CD4-positive, alpha-beta T cell treated with Interleukin-17A for 1 hour (primary cell): ENCODE results near the gene LASP1.

Experiments used
- DNase-seq: peaks from one replicate; pipeline ENCODE4 v3.0.0-alpha.2; 2020

Gene LASP1

DNA sequence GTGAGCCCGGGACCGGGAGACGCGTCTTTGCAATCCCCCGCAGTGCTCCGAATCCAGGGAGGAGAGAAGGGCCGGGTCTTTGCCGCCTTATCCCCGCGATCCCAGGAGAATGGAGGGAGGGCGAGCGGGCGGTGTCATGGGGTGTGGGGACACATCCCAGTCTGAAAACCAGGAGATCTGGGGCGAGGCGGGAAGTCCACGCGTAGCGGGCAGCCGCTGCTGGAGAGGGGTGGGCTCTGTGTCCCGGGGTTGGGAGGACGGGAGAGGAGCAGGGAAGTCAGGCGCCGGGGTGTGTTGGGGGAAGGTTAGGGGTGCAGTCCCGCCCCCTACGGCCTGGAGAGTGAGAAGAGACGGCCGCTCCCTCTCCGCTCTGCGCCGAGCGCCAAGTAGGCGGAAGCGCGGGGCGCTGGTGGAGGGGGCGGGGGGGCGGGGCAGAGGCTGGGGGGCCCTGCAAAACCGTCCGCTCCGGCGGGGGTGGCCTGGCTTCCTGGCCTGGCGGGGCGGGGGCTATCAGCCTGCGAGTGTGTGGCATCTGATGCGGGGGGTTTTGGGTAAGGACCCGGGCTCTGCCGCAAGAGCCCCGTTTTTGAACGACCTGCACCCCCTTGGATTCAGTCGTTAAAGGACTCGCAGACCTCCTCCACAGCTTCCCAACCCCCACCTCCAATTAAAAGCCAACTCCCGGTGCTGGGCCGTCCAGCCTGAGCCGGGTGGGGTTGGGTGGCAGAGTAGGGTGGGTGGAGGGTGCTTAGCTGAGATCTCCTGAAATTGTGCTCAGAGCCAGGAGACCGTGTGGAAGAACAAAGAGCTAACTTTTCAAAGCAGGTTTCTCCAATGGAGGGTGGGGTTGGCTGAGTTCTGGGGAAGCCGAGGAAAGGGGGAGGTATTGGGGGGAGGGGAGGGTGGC, 654 bp downstream of the LASP1 start:
- peak; percentile 72 for DNase-seq

DNA sequence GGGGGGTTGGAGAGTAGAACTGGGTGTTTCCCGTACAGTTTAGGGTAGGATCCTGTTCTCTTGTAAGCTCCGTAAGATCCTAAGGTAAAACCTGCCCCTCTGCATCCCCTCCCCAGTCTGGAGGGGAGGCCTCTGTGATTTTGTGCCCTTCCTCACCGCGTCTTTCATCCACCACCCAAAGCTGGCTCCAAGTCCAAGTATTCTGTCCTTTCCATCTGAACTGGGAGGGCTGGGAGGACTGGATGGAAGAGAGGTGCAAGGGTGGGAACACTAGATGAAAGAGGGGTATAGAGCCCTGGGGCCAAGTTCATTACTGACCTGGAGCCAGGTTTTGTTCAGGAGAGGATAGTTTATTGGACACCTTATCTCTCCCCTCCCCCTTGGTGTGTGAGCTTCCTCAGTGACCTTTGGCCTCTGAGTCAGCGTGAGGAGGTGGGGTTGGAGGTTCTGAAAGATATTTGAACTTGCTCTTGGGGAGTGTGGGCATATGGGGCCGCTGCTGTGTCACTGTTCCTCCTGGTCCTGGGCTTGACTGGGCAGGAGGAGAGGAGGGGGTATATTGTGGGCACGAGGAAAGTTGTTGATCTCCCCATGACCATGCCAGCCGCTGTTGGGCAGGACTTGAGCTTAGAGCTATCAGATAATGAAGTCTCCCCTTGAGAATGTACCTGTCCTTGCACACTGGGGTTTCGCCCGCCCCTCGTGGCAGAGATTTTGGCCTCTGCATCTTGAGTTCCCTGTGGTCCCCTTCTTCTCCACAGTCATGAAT, 1.6 kb downstream of the LASP1 start:
- DNase-seq = peak; percentile 70

DNA sequence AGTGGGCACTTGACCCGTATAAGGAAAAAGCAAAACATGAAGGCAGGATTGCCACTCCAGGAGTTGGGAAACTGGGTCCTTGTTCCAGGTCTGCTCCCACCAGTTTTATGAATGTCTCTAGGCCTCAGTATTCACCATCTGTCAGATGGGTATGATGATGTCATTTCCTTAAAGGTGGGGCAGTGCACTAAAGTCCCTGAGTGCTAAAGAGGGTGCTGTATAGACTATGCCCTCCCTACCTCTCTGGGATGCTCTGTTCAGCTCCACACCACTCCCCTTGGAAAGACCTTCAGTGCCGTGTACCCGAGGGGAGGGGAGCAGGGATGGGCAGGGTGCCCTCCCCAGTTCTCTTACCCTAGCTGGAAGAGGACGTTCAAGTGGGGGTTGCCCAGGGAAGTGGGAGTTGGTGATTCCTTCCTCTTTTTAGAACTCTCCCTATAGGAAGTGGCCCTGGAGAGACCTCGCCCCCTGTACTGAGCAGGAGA, 2.2 kb downstream of the LASP1 start:
- DNase-seq = peak; percentile 46

DNA sequence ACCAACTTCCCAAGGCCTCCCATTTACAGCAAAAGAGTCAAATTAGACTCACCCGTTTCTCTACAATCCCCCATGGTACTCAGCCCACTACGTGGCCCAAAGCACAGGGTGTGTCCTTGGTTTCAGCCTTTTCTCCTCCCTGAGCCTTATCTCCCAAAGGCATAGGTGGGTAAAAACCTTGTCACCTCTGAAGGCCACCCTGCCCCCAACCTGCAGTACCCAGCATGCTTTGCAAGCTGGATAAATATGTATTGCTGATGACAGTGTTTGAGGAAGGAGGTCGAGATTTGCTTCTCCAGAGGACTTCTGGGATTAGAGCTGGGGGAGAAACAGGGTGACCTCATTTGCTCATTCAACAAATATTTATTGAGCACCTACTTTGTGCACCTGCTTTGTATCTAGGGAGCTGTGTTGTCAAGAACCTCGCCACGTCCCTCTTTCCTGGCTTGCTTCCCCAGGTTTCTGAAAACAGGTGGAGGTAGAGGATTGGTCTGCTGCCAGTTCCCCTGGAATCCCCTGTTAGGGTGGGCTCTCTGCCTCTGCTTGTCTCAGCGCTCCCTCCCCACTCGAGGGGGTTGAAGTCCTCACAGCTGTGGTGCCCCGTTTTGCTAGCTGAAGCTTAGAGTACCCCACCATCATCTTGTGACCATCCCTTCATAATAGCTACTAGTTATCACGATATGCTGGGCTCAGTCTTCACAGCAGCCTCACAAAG, 3.0 kb downstream of the LASP1 start:
- no peak for DNase-seq

DNA sequence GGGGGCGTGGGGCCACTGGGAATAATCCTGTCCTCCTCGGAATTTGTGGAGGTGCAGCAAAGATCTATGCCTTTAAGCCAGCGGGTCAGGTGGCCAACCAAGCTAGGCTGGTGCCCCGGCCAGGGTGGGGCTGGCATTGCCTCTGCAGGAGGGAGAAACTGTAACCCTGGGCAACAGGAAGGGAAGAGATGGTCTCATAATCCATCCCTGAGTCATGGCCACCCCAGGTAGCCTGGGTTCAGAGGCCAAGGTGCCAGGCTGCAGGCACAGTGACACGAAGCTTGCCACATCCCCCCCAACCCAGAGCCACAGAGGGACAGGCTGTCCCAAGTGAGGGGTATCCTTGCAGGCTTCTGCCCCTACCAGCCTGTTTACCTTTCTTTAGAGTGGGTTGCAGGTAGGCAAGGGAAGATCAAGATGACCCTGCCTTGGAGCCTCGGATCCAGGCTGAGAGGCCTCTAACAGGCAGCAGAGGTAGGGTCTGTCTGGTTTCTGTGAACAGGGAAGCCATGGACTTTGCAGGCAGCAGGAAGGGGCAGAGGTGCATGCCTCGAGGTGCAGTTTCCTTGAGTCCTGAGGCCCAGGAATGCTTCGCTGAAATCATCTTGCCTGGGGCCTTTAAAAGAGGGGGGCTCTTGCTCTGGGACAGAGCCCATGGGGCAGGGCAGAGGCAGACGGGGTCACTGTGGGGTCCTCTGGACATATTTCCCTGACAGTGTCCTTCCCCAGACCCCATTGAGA, 4.0 kb downstream of the LASP1 start:
- no peak for DNase-seq

GRCh38 chr17:38874505-38875400, 4.9 kb downstream of the LASP1 start:
- no peak for DNase-seq

DNA sequence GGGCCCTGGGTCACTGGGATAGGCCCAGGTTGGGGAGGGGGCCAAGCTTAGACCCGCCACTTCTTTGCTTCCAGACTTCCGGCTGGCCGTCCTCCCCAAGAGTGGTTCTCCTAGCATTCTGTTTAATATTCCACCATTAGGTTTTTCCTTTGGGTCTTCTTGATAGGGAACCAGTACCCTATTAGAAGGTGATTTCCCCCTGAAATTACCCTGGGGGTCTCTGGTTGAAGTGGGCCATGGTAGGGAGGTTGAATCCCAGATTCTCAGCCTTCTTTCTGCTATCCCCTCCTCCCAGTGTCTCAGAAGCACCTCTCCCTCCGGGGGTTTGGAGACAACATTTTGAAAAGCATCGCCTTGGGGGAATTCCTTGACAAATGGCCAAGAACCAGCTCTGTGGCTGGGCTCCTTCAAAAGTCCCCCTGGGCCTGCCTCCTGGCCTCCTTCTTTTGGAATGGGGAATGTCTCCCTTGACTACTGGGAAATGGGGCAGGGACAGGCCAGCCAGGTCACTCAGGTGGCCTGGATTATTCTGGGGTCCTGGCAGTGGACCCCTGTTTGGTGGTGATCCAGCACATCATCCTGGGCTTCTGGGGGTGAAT, 5.7 kb downstream of the LASP1 start:
- no peak for DNase-seq

GRCh38 chr17:38877130-38877851, 7.4 kb downstream of the LASP1 start:
- peak; percentile 44 for DNase-seq

DNA sequence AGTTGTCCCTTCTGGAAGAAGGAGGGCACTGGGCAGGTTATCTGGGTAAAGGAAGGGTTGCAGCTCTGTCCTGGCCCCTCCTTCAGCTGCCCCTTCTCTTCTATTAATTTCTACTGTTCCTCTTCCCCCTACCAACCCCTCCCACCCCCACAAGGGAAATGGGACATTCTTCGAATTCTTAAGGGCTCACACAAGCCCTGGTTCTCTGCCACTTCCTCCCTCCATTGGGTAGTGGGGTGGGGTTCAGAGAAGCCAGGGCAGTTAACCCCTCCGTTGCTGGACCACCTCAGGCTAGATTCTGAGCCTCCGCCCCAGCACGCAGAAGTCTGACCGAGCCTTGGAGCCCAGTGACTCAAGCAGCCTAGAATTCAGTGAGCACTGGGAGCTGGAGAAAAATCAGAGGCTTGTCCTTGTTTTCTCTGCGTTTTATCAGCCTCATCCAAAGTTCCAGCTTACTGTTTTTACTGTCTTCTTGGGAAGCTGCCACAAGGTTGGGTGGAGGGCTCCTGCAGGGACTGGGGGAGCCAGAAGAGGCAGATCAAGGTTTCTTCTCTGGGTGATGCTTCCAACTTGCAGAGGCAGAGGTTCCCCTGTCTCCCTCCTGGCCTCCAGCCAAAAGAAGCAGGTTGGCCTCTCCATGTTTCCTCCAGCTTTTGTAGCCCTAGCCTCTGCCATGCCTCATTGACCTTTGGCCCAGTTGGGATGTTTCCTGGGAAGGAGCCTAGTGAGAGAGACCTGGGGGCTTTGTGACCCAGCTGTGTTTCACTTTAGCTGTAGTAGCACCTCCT, 10.2 kb downstream of the LASP1 start:
- DNase-seq = no peak

- DNase-seq = peak; percentile 54
Observed at GRCh38 chr17:38881600-38882191, 11.8 kb downstream of the LASP1 start.

DNA sequence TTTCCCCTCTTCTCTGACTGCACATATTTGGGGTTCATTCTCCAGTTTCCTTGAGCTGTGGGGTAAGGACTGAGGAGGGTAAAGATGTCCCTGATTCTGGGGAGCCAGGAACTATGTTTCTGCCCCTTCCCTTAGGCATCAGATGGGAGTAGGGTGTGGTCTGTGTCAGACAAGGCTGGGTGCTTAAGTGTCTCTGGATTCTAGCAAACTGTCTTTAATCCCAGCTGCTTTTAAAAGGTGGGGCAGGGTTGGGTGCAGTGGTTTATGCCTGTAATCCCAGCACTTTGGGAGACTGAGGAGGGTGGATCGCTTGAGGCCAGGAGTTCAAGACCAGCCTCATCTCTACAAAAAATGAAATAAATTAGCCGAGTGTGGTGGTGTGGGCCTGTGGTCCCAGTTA, 13.0 kb downstream of the LASP1 start:
- DNase-seq = no peak

DNA sequence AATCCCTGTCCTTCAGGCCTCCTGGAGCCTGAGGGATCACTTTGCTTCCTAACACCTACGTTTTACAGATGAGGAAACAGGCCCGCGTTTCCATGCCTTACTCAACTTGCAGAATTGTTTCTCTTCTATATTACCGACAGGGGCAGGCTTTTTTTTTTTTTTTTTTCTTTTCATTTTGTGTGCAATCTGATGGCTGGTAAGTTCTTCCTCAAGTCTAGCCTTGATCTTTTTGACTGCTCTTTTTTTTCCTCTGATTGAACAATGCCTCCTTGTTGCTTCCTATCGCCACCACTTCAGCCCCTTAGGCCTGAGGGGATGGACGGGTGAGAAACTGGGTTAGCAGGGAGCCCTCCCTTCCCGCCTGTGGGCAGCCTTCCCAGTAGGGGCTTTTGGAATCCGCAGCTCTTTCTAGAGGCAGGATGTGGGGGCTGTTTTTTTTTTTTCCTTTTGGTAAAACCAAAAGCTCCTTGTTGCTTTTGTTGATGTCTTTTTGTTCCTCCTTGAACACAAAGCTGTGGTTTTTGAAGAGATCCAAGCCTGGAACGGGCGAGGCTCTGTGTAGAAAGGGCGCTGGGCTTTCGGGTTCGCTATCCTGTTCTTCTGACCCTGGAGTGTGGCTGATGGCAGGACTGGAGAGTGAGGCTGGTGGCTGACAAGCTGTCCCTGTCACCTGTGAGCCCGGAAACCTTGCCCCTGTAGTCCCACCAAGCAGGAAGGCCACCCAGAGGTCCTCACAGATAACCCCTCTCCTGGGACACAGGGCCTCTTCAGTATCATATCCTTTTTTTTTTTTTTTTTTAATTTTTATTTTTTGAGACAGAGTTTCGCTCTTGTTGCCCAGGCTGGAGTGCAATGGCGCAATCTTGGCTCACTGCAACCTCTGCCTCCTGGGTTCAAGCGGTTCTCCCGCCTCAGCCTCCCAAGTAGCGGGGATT, 14.0 kb downstream of the LASP1 start:
- DNase-seq = no peak

DNA sequence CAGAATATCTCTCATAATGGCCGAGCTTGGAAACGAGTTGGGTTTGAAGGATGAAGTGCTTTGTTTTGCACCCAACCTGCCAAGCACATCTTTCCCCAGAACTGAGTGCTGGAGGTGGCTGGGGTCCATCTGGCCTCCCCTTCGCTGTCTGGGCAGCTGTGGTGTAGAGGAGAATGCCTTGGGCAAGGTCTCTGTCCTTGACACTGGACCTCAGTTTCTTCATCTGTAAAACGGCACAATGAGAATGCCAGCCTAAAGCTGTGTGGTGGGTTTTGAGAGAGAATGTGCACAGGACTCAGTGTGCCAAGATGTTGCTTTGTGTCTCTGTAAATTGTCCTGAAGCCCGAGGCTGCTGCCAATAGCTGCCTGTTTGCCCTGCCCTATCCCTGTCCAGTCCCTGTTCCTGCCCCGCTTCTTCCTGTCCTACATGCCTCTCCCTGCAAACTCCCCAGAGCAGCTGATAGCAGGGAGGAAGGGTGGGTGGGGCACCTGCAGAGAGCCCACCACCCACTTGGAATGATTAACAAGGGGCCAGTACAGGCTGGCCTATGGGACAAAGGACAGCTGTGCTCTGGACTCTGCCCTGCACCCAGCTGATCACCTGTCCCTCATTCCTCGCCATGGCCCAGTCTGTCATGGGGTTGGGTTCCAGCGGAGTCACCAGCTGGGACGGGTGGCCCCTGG, 15.3 kb downstream of the LASP1 start:
- DNase-seq = no peak

DNA sequence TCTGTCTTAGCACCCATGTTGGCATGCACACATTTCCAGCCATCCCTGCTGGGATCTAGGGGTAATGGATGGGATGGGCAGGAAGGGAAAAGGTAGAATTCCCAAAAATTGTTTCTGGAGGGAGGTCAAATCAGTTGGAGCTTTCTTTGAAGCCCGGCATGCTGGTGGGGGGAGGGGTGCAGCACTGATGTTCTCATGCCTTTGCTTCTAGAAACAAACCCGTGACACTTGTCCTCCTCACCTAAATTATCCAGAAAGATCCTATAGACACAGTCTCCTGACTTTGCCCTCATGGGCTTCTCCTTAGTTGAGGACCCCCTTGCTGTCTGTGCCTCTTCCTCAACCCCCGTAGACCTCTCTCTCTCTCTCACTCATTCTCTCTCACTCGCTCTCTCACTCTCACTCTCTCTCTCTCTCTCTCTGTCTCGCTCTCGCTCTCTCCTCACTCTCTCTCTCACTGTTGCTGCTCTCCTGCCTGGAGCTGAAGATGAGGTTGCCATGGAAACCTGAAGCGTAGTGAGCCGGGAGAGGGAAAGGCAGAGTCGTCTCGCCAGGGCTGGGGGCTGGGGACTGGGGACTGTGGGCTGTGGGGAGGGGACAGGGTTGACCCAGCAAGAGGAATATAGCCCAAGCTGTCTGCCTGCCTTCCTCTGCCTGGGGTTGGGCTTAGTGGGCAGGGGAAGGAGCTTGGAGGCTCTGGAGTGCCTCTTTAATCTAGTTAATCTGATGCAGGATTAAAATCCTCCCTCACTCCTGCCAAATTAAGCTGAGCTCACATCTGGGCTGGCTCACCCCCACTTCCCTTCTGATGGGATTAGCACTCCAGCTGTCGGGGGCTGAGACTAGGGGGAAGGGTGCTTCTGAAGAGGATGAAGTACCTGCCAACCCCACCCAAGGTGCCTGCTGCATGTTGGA, 16.1 kb downstream of the LASP1 start:
- peak; percentile 40 for DNase-seq

DNA sequence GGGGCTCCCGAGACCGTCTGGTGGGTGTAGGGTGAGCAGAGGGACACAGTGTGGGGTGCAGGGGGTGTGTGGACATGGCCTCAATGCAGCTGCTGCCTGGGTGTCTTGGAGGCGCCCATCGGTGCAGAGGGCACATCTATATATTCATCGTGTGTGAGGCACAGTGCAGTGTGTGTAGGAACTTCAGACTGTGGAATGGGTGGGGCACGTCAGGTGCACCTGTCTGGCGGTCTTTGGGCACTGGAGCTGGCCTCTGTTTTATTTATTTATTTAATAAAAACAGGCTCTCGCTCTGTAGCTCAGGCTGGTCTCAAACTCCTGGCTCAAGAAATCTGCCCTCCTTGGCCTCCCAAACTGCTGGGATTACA, 16.8 kb downstream of the LASP1 start:
- no peak for DNase-seq

- no peak for DNase-seq
Observed at GRCh38 chr17:38888842-38889241, 19.0 kb downstream of the LASP1 start.
